Dendritic cell treated with granulocyte-macrophage colony-stimulating factor and Interleukin-4, amounts not matched to agents 40 ng/mL and 50 ng/mL, for 4 days (primary cell): ENCODE data around the gene METTL13.
"Not testable (repeated sequence)": the region's sequence is repeated elsewhere in the genome, so short reads cannot be mapped to it uniquely, and the experiment has no call there.

Experiments
- H3K27ac Mint-ChIP-seq: one replicate; pipeline ENCODE4 v1.8.0; 2022; ENCODE audit warnings: mild to moderate bottlenecking, mixed read lengths
- H3K27me3 Mint-ChIP-seq: one replicate; pipeline ENCODE4 v1.8.0; 2022; ENCODE audit warnings: mild to moderate bottlenecking, mixed read lengths
- H3K36me3 Mint-ChIP-seq: one replicate; pipeline ENCODE4 v1.8.0; 2022; ENCODE audit warnings: low read depth, mixed read lengths
- H3K4me1 Mint-ChIP-seq: one replicate; pipeline ENCODE4 v1.8.0; 2022; ENCODE audit warnings: low read depth, mixed read lengths
- H3K4me3 Mint-ChIP-seq: one replicate; pipeline ENCODE4 v1.8.0; 2022; ENCODE audit warnings: mild to moderate bottlenecking, moderate library complexity, mixed read lengths
- H3K9me3 Mint-ChIP-seq: one replicate; pipeline ENCODE4 v1.8.0; 2022; ENCODE audit warnings: mixed read lengths
- intact Hi-C: fragments of 100-400 bp; cut with micrococcal nuclease; formaldehyde crosslinking; loops from one replicate; pipeline ENCODE4 v1.15.0; 2022

Gene METTL13

GRCh38 chr1:171784784-171785183, 3.3 kb downstream of the METTL13 start:
- peaks cover 77% of the 10 kb centered on the region for H3K36me3 Mint-ChIP-seq
- H3K4me3 Mint-ChIP-seq = no peak overlapping the region
- H3K27ac Mint-ChIP-seq = no peak overlapping the region
- no peaks in the 10 kb centered on the region for H3K9me3 Mint-ChIP-seq
- H3K27me3 Mint-ChIP-seq = no peaks in the 10 kb centered on the region
- intact Hi-C loops = loop anchor here (5.0 kb wide), 3 partner anchors 127 to 748 kb away; partner anchors contain the start of genes PRRC2C and SUCO
- peaks cover 38% of the 10 kb centered on the region for H3K4me1 Mint-ChIP-seq

- H3K4me3 Mint-ChIP-seq = no peak overlapping the region
- peaks cover 38% of the 10 kb centered on the region for H3K4me1 Mint-ChIP-seq
- peaks cover 86% of the 10 kb centered on the region for H3K36me3 Mint-ChIP-seq
- no peak overlapping the region for H3K27ac Mint-ChIP-seq
- intact Hi-C loops = no loop called here
- no peaks in the 10 kb centered on the region for H3K27me3 Mint-ChIP-seq
- no peaks in the 10 kb centered on the region for H3K9me3 Mint-ChIP-seq
Measured at GRCh38 chr1:171785766-171786165, 4.3 kb downstream of the METTL13 start.

- H3K9me3 Mint-ChIP-seq = no peaks in the 10 kb centered on the region
- H3K4me1 Mint-ChIP-seq = peaks cover 38% of the 10 kb centered on the region
- H3K27me3 Mint-ChIP-seq = no peaks in the 10 kb centered on the region
- intact Hi-C loops = no loop called here
- H3K27ac Mint-ChIP-seq = no peak overlapping the region
- no peak overlapping the region for H3K4me3 Mint-ChIP-seq
- peaks cover 86% of the 10 kb centered on the region for H3K36me3 Mint-ChIP-seq
Measured at GRCh38 chr1:171786534-171786933, 5.1 kb downstream of the METTL13 start.

GRCh38 chr1:171787686-171788480, 6.4 kb downstream of the METTL13 start:
- Mint-ChIP-seq H3K4me1 (peaks cover 32% of the 10 kb centered on the region), H3K4me3 (no peak overlapping the region), H3K27ac (no peak overlapping the region), H3K9me3 (no peaks in the 10 kb centered on the region), H3K27me3 (no peaks in the 10 kb centered on the region), H3K36me3 (peaks cover 95% of the 10 kb centered on the region)
- intact Hi-C loops = no loop called here

GRCh38 chr1:171788696-171789095, 7.2 kb downstream of the METTL13 start:
- Mint-ChIP-seq H3K36me3 (peaks cover 97% of the 10 kb centered on the region), H3K9me3 (no peaks in the 10 kb centered on the region), H3K27ac (no peak overlapping the region), H3K4me3 (no peak overlapping the region), H3K4me1 (peaks cover 24% of the 10 kb centered on the region), H3K27me3 (no peaks in the 10 kb centered on the region)
- intact Hi-C loops = no loop called here

- H3K4me3 Mint-ChIP-seq = no peak overlapping the region
- peaks cover 8% of the 10 kb centered on the region for H3K4me1 Mint-ChIP-seq
- no peak overlapping the region for H3K27ac Mint-ChIP-seq
- peaks cover 98% of the 10 kb centered on the region for H3K36me3 Mint-ChIP-seq
- intact Hi-C loops = no loop called here
- no peaks in the 10 kb centered on the region for H3K9me3 Mint-ChIP-seq
- H3K27me3 Mint-ChIP-seq = no peaks in the 10 kb centered on the region
Measured at GRCh38 chr1:171790318-171790717, 8.9 kb downstream of the METTL13 start.

GRCh38 chr1:171792656-171793369, 11.4 kb downstream of the METTL13 start:
- H3K4me1 Mint-ChIP-seq = no peaks in the 10 kb centered on the region
- H3K36me3 Mint-ChIP-seq = peaks cover 98% of the 10 kb centered on the region
- no peak overlapping the region for H3K4me3 Mint-ChIP-seq
- H3K9me3 Mint-ChIP-seq = no peaks in the 10 kb centered on the region
- intact Hi-C loops = no loop called here
- no peaks in the 10 kb centered on the region for H3K27me3 Mint-ChIP-seq
- no peak overlapping the region for H3K27ac Mint-ChIP-seq

- Mint-ChIP-seq H3K36me3 (peaks cover 98% of the 10 kb centered on the region), H3K27me3 (no peaks in the 10 kb centered on the region), H3K27ac (no peak overlapping the region), H3K4me3 (no peak overlapping the region), H3K4me1 (no peaks in the 10 kb centered on the region), H3K9me3 (no peaks in the 10 kb centered on the region)
- intact Hi-C loops = no loop called here
Measured at GRCh38 chr1:171793636-171794035, 12.2 kb downstream of the METTL13 start.

GRCh38 chr1:171794085-171794484, 12.6 kb downstream of the METTL13 start:
- intact Hi-C loops = no loop called here
- peaks cover 95% of the 10 kb centered on the region for H3K36me3 Mint-ChIP-seq

GRCh38 chr1:171796592-171796991, 15.1 kb downstream of the METTL13 start:
- Mint-ChIP-seq H3K4me3 (no peak overlapping the region), H3K27ac (no peak overlapping the region), H3K27me3 (no peaks in the 10 kb centered on the region), H3K4me1 (no peaks in the 10 kb centered on the region), H3K9me3 (no peaks in the 10 kb centered on the region), H3K36me3 (peaks cover 84% of the 10 kb centered on the region)
- intact Hi-C loops = no loop called here

More at GRCh38 chr1:171794085-171794484, 12.6 kb downstream of the METTL13 start:
- H3K9me3 Mint-ChIP-seq = no peaks in the 10 kb centered on the region
- H3K4me3 Mint-ChIP-seq = no peak overlapping the region
- H3K27me3 Mint-ChIP-seq = no peaks in the 10 kb centered on the region
- H3K4me1 Mint-ChIP-seq = no peaks in the 10 kb centered on the region
- H3K27ac Mint-ChIP-seq = no peak overlapping the region

- intact Hi-C loops = no loop called here
- Mint-ChIP-seq H3K27me3 (no peaks in the 10 kb centered on the region), H3K27ac (no peak overlapping the region), H3K4me3 (no peak overlapping the region), H3K9me3 (no peaks in the 10 kb centered on the region), H3K4me1 (peaks cover 9% of the 10 kb centered on the region), H3K36me3 (peaks cover 68% of the 10 kb centered on the region)
Measured at GRCh38 chr1:171798311-171798710, 16.9 kb downstream of the METTL13 start.

- Mint-ChIP-seq H3K4me1 (peaks cover 12% of the 10 kb centered on the region), H3K4me3 (no peak overlapping the region), H3K27ac (no peak overlapping the region), H3K27me3 (no peaks in the 10 kb centered on the region), H3K36me3 (peaks cover 64% of the 10 kb centered on the region), H3K9me3 (no peaks in the 10 kb centered on the region)
- intact Hi-C loops = no loop called here
Measured at GRCh38 chr1:171798765-171799164, 17.3 kb downstream of the METTL13 start.

GRCh38 chr1:171799166-171799565, 17.7 kb downstream of the METTL13 start:
- peaks cover 12% of the 10 kb centered on the region for H3K4me1 Mint-ChIP-seq
- peaks cover 60% of the 10 kb centered on the region for H3K36me3 Mint-ChIP-seq
- intact Hi-C loops = no loop called here
- no peak overlapping the region for H3K4me3 Mint-ChIP-seq
- no peak overlapping the region for H3K27ac Mint-ChIP-seq
- H3K9me3 Mint-ChIP-seq = no peaks in the 10 kb centered on the region
- H3K27me3 Mint-ChIP-seq = no peaks in the 10 kb centered on the region

GRCh38 chr1:171799698-171800097, 18.2 kb downstream of the METTL13 start:
- H3K27me3 Mint-ChIP-seq, H3K27ac Mint-ChIP-seq, H3K4me3 Mint-ChIP-seq, H3K9me3 Mint-ChIP-seq: not testable (repeated sequence)
- Mint-ChIP-seq H3K4me1 (peaks cover 12% of the 10 kb centered on the region), H3K36me3 (peaks cover 54% of the 10 kb centered on the region)
- intact Hi-C loops = loop anchor here (10.0 kb wide), 1 partner anchor 595 kb away; no protein-coding TSS in a partner anchor
